NCI-H1694 treated with DMSO at 0.1 percent for 48 hours (cell line): ENCODE results near the gene MRRF.
A peak's percentile ranks its signal among the peaks of the same experiment; 100 is the strongest.

ENCODE experiments used
- DNase-seq: peaks from one replicate; lab custom pipeline; 2025; lab: John Stamatoyannopoulos, UW

MRRF gene, protein sequence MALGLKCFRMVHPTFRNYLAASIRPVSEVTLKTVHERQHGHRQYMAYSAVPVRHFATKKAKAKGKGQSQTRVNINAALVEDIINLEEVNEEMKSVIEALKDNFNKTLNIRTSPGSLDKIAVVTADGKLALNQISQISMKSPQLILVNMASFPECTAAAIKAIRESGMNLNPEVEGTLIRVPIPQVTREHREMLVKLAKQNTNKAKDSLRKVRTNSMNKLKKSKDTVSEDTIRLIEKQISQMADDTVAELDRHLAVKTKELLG

DNA sequence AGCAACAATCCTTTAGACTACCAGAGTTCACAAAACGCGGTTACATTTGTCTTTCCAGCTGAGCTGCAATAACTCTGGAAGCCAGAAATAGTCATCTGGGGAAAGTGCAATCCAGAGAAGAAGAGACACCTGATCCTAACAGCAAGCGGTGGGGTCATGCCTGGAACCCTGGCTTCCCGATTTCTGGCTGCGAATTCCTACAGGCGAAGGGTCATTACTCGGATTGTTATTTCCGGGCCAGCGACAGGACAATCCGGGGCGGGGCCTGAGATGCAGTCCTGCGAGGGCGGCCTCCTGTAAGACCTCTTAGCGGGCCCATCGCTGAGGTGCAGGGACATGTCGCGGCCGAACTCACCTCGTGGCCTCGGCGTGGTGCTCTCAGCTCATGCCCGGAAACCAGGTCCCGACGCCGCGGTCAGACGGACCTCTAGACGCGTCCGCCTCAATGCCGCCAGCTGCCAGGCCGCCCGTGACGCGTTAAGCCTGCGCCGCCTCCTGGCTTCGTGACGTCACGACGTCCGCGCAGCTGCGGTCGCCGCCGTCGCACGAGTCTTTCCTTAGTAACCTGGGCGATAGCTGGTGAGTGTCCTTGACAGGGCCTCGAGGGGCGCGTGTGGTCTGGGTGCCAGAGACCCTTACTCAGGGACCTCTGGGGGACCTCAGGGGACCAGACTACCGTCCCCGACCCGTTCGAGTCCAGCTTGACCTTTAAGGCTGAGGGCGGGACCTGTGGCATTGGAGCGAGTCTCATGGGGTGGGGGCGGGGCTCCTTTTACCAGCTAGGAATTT lies at the start of gene MRRF, which contains the start of gene RBM18:
Gene MRRF (plus strand): TSS at position 523 of the 789 bp plus-strand sequence. CDS start 6,010 bp downstream, outside the sequence.
Gene RBM18 (minus strand): TSS at position 481 of the 789 bp plus-strand sequence. CDS start 3,348 bp downstream, outside the sequence.
- DNase-seq: peak; percentile 49

DNA sequence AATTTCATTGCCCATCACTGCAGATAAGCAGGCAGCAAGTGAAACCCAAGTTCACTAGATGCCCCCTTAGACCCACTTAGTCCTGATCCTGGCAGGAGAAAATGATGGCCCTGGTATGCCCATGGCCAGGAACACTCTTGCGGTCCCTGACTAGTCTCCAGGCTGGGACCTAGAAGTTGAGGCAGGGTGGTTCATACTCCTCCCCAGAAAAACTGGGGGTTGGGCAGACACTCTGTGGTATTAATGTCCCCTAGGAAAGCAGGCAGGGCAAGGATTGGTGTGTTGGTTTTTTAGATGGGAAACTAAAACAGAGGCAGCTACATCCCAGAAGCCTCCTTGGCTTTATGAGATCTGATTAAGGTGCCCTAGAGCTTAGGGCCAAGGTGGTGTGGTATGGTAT lies 49.0 kb upstream of the MRRF start:
- DNase-seq: no peak

DNA sequence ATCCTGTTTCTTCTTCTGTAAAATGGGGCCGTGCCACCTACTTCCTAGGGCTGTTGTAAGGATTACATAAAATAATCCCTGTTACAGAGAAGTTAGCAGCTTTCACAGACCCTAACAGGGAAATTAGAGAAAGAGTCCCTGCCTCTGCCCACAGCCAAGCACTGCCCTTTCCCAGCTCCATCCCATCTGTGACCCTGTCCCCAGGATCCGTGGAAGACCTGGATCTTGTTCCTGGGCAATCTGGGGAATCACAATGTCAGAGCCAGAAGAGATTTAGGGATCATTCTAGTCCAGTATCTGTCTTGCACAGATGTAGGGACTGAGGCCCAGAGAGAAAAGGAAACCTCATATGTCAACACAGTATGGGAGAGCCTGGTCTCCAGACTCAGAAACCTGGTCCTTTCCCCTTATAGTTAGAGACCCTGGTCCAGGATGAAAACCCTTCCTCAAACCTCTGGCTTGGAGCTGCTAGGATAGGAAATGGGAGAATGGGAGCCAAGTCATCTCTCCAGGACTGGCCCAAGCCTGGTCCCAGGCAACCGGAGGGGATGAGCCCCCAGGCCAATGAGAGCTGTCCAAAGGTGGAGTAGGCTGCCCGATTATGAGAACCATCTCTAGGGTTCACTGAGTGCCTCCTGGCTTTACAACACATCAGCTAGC lies 48.4 kb upstream of the MRRF start:
- no peak for DNase-seq

DNA sequence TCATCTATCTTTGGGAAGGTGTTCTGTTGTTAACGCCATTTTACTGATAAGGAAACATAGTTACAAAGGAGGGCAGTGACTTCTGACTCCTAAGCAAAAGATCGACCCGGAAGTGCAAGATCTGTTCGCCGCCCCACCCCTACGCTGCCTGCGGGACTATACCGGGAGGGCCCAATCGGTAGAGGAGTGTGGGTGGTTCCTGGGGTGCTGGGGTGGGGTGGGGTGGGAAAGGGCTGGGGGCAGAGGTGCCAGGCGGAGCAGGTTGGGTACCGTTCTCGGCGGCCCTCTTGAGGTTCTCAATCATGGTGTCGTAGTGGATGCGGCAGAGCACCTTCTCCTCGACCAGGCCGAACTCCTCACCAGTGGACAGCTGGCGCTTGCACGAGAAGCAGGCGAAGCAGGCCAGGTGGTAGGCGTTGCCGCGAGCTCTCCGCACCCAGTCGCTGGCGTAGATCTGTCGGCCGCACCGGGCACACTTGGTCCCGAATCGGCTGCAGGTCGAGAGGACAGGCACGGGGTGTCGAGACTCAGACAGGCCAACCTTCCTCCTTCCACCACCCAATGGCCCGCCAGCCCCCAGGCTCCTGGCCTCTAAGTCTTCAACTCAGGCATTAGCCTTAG lies 47.8 kb upstream of the MRRF start:
- DNase-seq: no peak

DNA sequence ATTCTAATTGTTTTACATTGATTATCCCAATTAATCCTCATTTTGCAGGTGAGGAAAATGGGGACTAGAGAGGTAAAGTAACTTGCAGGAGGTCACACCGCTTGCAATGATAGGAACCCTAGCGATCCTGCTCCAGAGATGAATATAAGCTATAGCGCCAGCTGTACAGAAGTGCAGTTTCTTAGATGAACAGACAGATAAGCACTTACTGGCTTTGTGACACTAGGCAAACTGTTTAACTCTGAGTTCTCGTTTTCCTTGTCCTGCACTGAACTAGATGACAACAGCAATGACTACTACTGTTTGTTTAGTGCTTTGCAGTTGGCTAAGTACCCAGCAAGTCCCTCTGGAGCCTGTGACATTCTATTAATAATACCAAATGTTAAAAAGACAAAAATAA lies 47.0 kb upstream of the MRRF start:
- DNase-seq: no peak

DNA sequence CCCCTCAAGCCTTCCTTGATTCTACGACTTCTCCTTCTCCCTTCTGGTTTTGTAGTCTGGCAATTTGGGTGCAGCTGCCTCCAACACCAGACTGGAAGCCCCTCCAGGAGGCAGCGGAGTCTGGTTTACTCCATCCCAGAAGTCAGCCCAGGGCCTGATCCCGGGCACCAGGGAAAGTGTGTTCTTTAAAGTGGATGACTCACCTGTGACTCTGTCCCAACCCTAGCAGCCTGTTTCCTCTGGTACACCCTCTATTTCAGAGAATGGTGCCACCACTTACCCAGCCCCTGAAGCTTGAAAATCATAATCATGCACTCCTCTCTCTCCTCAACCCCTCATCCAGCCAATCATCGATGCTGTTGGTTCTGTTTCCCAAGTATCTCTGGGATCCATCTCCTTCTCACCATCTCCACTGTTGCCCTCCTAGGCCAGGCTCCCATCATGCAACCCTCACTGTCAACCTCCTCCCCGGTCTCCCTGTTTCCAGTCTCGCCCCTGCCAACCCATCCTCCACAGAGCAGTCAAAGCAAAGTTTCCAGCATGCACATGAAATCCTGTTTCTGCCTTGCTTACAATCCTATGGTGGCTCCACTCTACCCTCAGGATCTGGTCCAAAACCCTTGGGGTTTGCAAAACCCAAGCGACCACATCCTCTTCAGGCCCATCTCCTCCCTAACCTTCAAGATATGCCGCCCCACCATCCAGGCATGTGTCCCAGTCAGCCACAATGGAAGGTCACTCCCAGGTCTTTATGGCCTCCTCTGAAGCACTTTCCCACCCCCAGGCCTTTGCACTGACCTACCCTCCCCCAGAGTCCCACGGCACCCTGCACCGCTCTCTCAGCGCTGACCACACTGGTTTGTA lies 46.4 kb upstream of the MRRF start:
- DNase-seq: no peak

DNA sequence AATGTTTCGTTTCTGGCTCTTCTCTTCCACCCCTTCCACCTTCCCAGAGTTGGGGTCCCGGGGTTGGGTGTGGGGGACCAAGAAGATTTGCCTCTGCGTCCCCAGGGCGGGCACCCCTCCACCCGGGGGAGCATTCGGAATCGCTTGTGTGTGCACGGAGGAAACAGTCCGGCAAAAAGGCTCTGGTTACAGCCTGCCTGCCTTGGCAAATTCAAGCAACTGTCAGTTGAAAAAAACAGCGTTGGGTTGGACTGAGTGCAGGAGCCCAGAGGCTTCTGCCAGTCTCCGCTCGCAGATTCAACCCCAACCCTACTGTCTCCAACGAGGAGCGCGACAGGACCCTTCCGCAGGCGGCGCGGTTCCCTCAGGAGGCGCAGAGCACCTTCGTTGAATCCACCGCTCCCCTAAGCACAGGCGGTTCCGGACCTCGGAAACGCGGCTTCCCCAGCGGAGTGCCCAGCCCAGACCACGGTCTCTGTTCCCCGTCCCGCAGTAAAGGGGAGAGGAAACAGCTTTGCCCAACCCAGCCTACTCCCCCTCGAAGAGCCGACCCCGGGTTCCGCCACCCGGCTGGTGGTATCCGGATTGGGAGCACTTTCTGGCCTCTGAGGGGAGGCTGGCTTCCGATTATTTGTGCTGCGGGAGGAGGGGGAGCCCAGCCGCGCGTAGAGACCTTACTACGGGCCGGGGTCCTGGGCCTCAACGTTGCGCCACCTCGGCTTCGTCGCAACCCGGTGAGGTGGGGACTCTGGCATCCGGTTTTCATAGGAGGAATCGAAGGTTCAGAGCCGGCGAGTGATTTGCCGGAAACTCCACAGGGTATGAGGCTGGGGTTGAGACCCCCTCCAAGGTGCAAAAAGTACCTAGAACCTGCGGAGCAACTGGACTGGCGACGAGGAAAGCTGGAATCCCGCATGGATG lies 45.5 kb upstream of the MRRF start:
- DNase-seq: no peak

DNA sequence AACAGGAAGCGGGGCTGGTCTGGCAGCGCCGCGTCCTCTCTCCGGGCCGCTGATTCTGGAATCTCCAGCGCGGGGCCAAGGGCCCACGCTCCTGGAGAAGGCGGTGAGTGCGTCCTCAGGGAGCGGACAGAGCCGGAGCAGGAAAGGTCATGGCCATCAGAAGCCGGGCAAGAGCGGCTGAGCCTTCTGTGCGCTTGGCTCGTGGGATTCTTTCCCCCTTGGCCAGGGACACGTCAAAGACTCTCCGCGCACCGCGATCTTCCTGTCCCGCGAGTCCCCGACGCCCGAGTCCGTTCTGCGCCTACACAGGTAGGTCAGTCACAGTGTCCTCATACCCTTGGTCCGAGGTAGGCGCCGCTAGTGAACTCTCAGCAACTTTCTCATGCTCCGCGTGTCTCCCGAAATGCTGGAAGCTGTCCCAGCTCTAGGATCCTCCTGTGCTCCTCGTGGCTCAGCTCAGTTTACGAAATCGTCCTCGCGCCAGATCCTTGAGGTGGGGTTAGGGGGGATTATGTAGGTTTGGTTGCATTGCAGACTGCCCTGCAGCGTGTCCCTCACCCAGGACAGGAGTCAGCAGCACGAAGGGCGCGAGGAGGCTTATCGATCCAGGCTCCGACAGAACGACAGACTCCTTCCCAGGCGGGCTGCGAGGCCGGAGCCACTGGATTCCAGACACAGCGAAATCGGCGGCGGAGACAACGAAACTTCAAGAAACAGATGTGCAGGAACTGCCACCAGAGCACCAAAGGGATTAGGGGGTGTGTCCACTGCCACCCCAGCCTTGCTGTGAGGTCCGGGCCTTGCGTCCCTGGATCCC lies 44.6 kb upstream of the MRRF start:
- DNase-seq: no peak

DNA sequence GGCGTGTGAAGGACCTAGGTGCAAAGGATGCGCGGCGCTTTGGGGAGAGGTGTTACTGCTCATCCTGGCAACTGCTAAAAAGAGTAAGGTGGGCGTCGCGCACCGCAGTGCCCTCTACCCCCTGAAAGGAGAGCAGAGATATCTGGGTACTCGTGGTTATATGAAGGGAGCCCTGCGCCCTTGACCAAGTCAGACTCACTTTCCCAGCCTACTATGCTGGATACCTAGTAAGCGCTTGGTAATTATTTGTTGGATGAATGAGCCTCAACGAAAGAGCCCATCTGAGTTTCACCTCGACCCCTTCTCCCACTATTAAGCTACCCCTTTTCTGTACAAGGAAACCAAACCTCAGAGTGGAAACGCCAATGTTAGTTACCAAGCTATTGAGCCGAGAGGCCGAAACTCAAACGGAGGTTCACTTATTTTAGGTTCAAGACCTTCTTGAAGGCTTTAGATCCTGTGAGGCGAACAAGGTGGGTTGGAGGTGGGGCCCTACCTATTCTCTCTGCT lies 44.0 kb upstream of the MRRF start:
- DNase-seq: no peak

DNA sequence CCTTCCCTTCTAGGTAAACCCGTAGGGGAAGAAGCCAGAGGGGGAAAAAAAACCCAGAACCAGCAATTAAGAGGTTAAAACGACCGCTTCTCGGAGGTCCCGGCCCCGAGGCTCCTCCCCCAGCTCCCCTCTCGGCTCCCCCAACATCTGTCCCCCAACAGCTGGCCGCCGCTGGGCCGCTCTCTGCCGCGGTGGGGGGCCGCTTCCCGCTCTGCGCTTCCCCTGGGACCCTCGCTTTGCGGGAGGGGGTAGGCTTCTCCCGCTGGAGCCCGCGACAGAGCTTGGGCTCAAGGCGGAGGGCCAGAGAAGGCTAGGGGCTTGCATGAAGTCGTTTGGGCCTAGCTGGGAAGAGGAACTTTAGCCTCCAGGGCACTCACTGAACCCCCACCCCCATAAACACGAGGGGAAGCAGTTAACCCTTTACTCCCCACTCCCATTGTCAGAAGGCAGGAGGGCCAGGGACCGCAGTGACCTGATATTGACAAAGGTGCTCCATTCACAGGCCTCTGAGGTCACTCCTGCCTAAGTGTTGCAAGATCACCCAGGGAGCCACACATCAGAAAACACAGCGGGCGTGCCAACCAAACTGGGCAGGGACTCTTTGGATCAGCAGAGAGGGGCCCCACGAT lies 43.4 kb upstream of the MRRF start:
- no peak for DNase-seq

DNA sequence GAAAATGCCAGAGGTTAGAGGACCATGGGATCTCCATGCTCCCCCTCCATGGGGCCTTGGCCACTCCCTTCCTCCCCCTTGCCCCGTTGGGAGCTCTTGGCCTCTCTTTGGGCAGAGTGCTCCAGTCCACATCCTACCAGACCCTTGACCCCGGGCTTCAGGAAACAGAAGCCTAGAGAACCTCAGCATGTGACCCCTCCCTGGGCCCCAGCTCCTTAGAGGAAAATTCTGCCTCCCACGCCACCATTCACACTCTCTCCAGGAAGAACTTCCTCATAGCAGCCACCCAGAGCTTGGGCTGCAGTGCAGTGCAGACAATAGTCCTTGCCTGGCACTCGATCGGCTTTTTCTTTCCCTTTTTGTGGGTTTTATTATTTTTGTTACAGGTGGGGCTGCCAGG lies 41.9 kb upstream of the MRRF start:
- no peak for DNase-seq

DNA sequence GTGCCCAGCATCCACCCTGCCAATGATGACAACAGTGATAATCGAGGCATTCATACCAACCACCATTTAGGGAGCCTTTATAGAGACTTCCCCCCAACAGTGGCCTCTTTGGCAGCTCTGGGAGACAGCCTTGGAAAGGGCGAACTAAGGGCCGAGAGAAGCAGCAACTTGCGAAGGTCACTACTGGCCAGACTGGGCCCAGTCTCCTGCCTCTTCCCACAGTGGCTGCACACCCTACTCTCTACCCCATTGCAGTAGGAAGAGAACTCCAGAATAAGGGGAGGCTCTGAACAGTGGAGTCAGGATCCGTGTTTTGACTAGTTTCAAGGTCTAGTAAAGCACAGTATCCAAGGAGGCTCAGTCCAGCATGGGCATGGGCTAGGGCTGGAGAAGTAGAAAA lies 41.2 kb upstream of the MRRF start:
- DNase-seq: no peak

DNA sequence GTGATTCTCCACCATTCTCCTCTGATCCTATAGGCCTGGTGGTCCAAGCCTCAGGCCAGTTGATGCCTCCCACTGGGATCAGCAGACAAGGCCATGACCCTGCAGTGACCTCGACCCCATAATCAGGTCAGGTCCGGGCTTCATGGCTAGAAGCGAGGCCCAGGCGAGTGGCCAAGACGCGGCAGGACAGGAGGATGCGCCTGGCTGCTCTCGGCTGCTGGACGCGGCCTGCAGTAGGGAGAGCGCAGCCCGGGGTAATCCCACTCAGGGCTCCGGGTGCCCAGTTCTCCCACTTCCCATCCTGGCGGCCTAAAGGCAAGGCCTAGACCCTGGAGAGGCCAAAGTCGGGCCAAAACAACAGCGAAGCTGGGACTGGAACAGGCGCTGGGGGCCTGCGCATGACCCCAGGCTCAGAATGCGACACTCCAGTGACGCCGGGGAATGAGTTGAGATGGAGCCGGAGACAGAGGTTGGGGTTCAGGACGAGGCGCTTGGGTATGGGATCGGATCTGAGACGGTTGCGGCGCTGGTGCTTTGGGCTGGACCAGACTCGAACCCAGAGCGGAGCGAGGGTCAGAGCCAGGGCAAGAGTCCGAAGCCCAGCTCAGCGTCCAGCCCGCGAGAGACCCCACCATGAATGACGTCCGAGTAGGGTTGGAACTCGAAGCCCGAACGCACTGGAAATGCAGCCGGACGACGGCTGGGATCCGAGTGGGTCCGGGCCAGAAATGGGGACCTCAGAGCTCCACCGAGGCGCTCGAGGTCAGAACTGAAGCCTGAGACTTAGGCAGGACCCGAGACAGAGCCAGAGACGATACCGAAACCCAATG lies 39.2 kb upstream of the MRRF start:
- no peak for DNase-seq

DNA sequence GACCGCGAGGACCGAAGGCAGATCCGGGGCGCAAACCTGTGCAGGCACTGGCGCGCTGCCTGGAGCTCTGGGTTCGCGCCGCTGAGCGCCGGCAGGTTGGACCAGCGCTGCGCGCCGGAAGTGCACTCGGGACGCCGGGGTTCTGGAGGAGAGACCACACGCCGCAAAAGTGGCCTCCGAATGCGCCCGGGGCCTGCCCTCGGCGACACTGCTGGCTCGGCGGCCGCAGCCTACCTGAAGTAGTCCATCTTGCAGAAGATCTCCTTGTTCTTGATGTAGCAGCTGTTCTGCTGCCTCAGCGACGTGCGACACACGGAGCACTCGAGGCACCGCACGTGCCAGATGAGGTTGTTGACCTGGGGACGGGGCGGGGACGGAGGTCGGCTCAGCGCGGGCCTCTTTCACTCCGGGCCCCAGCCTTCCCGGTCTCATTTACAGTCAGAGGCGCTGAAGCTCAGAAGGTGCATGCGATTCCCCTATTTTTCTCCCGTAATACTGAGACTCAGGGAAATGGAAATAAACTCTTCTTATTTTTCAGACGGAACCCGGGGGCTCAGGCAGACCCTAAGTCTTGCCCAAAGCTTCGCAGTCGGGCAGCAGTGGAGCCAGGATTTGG lies 38.4 kb upstream of the MRRF start:
- DNase-seq: no peak

DNA sequence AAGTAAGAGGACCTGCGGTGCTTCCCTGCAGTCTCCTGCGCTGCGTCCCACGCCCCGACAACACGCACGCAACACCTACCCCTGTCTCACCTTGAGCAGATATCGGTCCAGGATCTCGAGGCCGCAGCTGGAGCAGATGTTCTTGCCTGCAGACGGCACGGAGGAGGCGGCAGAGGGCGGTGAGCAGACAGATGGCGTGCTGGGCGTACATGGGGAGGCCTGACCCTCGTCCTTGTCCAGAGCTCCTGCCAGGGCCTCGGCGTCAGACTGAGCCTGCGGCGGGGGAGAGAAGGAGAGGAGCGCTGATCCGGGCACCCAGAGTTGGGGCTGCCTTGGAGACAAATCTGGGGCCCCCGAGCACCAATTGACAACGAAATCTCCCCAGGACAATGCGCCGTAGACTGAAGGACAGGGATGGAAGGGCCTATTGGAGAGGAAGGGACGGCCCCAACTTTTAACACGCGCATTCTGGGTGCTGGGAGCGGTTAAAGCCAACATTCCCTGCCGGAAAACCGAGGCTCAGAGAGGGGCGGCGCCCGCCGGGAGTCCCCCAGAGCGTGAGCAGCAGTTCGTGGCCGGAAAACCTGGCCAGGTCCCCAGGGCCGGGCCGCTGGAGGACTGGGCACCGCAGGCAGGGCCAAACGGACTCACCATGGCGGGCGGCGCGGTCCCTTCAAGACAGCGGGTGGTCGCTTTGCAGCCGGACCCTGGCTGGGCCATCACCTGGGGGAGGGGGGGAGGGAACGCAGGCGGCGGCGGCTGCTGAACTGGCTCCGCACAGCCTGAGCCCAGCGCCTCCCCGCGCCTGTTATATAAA lies 37.7 kb upstream of the MRRF start:
- no peak for DNase-seq

DNA sequence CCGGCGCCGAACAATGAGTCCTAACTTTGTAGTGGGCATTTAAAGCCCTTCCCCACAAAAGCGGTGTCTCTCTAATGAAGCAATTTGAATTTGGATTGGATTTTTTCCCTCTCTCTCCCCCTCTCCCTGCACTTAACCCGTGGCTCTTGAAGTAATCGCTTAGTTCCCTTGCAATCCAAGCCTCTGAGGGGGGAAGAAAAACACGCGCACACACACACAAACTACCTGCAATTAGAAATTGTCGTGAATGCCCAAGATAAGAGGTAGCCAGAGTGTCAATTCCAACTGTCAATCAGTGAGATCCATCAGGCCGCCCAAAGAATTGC lies 37.1 kb upstream of the MRRF start:
- no peak for DNase-seq

DNA sequence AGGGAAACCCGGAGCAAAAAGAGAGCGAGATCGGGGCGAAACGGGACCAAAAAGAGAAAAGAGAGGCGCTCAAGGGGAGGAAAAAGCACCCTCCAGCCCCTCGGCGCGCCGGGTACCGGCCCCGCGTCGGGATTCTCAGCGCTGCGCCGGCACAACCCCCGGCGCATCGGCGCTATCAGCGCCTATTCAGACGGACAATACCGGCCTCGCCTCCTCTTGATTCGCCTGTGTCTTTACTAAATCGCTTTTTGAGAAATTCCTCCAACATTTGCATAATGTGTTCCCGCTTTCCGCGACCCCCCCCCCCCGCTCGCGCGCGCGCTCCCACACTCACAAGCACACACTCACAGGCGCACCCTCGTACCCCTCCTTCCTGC lies 36.5 kb upstream of the MRRF start:
- no peak for DNase-seq
